Suprapubic skin (tissue), 4 donors: ENCODE data around the gene NSUN5. TPM values are rescaled to one million over a fixed set of nuclear protein-coding genes. Genes with fewer than 3 reads are reported as not detected.
"Not testable (repeated sequence)": the region's sequence is repeated elsewhere in the genome, so short reads cannot be mapped to it uniquely, and the experiment has no call there.

ENCODE experiments used
- DNase-seq, 2 donors: peaks; one replicate each; pipeline ENCODE4 v3.0.0-alpha.2; 2019; ENCODE audit warnings: low spot score in 2 of 2
- H3K27ac ChIP-seq: fragments of 200-600 bp; sonication (generic); one replicate; pipeline ENCODE4 v1.5.1; 2019
- H3K27me3 ChIP-seq: fragments of 200-600 bp; sonication (generic); one replicate; pipeline ENCODE4 v1.5.1; 2019
- H3K36me3 ChIP-seq: fragments of 200-600 bp; sonication (generic); one replicate; pipeline ENCODE4 v1.5.1; 2019
- H3K4me1 ChIP-seq: fragments of 200-600 bp; sonication (generic); one replicate; pipeline ENCODE4 v1.5.1; 2019
- H3K4me3 ChIP-seq: fragments of 200-600 bp; sonication (generic); one replicate; pipeline ENCODE4 v1.5.1; 2019; ENCODE audit warnings: mild to moderate bottlenecking
- H3K9me3 ChIP-seq: fragments of 200-600 bp; sonication (generic); one replicate; pipeline ENCODE4 v1.5.1; 2019
- CTCF ChIP-seq, 2 donors: fragments of 200-600 bp in 1 of 2; fragments of 450-650 bp in 1 of 2; sonication (generic) in 1 of 2; IDR thresholded peaks; one replicate each; pipeline ENCODE4 v1.5.1; 2016 to 2019; ENCODE audit warnings: antibody characterized with exemption in 2 of 2, mild to moderate bottlenecking in 1 of 2, moderate library complexity in 1 of 2
- EP300 ChIP-seq: sonication (generic); formaldehyde crosslinking; IDR thresholded peaks from one replicate; pipeline ENCODE4 v1.6.1; 2017; ENCODE audit warnings: antibody characterized with exemption
- POLR2A ChIP-seq, 2 donors: fragments of 450-650 bp; IDR thresholded peaks; one replicate each; pipeline ENCODE4 v1.6.1; 2017; ENCODE audit warnings: antibody characterized with exemption in 2 of 2, mild to moderate bottlenecking in 2 of 2, moderate library complexity in 2 of 2
- POLR2AphosphoS5 ChIP-seq, 3 donors: sonication (generic); formaldehyde crosslinking; IDR thresholded peaks; one replicate each; pipeline ENCODE4 v1.6.1; 2017; ENCODE audit warnings: antibody characterized with exemption in 3 of 3
- WGBS: methylation state at CpG from one replicate; pipeline ENCODE4 v1.1.5; 2018; 5-methylcytosine and 5-hydroxymethylcytosine counted together
- total RNA-seq, 4 donors: library from RNA; depleted of rRNA; stranded (reverse); fragments of >200 nt; gene quantifications; one replicate each; pipeline ENCODE4 v1.1.0, GENCODE V29; 2016

NSUN5 gene
- total RNA-seq, 4 donors from 2014 or later = 25.6 to 38.0 (median 33.7) TPM

- Histone ChIP-seq H3K27me3 (no peaks in the 10 kb centered on the region), H3K36me3 (peaks cover 43% of the 10 kb centered on the region), H3K27ac (no peak overlapping the region), H3K4me1 (peaks cover 11% of the 10 kb centered on the region), H3K4me3 (no peak overlapping the region), H3K9me3 (no peaks in the 10 kb centered on the region)
- DNase-seq = peak in 1 of 2 donors; percentile 67
- TF ChIP-seq CTCF (IDR thresholded peaks at IDR 0.05) = no peak
- WGBS = 83% methylated on average over 6 of the region's 14 CpGs
Observed at GRCh38 chr7:73304071-73304470, 4.6 kb downstream of the NSUN5 start.

GRCh38 chr7:73303546-73303945 lies 5.1 kb downstream of the NSUN5 start:
- TF ChIP-seq POLR2A (IDR thresholded peaks at IDR 0.05) = no peak
- TF ChIP-seq POLR2AphosphoS5 (IDR thresholded peaks at IDR 0.05) = no peak
- TF ChIP-seq CTCF (IDR thresholded peaks at IDR 0.05) = no peak
- TF ChIP-seq EP300 = no peak
- H3K36me3 ChIP-seq = peaks cover 43% of the 10 kb centered on the region
- peaks cover 8% of the 10 kb centered on the region for H3K4me1 ChIP-seq
- DNase-seq = peak in 1 of 2 donors; percentile 41
- H3K9me3 ChIP-seq = no peaks in the 10 kb centered on the region
- no peaks in the 10 kb centered on the region for H3K27me3 ChIP-seq
- no peak overlapping the region for H3K4me3 ChIP-seq
- WGBS = 83% methylated on average over 24 of the region's 26 CpGs
- no peak overlapping the region for H3K27ac ChIP-seq

GRCh38 chr7:73302846-73303245 lies 5.8 kb downstream of the NSUN5 start:
- H3K9me3 ChIP-seq, H3K27me3 ChIP-seq, H3K27ac ChIP-seq, H3K4me1 ChIP-seq, H3K4me3 ChIP-seq, DNase-seq: not testable (repeated sequence)
- peaks cover 43% of the 10 kb centered on the region for H3K36me3 ChIP-seq
- WGBS = 97% methylated on average over 8 of the region's 10 CpGs

GRCh38 chr7:73301108-73301507 lies 7.5 kb downstream of the NSUN5 start:
- H3K36me3 ChIP-seq = peaks cover 34% of the 10 kb centered on the region
- no CpG with 5 or more reads among the region's 14 CpGs for WGBS
- not testable (repeated sequence) for H3K4me3 ChIP-seq, DNase-seq, H3K27me3 ChIP-seq, H3K9me3 ChIP-seq, H3K27ac ChIP-seq, H3K4me1 ChIP-seq

- H3K27me3 ChIP-seq, H3K27ac ChIP-seq, H3K4me3 ChIP-seq, H3K4me1 ChIP-seq, DNase-seq, H3K9me3 ChIP-seq: not testable (repeated sequence)
- 34% methylated on average over 8 of the region's 12 CpGs for WGBS
- peaks cover 22% of the 10 kb centered on the region for H3K36me3 ChIP-seq
Observed at GRCh38 chr7:73299812-73300211, 8.8 kb downstream of the NSUN5 start.

- not testable (repeated sequence) for H3K4me3 ChIP-seq, DNase-seq, H3K36me3 ChIP-seq, H3K4me1 ChIP-seq, H3K9me3 ChIP-seq, H3K27me3 ChIP-seq, H3K27ac ChIP-seq
- 95% methylated on average over 16 of the region's 27 CpGs for WGBS
Observed at GRCh38 chr7:73297706-73298105, 10.9 kb downstream of the NSUN5 start.

- not testable (repeated sequence) for H3K4me1 ChIP-seq, H3K27me3 ChIP-seq, H3K36me3 ChIP-seq, H3K4me3 ChIP-seq, H3K9me3 ChIP-seq, DNase-seq, H3K27ac ChIP-seq
- WGBS = no CpG with 5 or more reads among the region's 13 CpGs
Observed at GRCh38 chr7:73297235-73297634, 11.4 kb downstream of the NSUN5 start.

GRCh38 chr7:73277210-73277609 lies 31.4 kb downstream of the NSUN5 start:
- not testable (repeated sequence) for H3K4me1 ChIP-seq, H3K27me3 ChIP-seq, H3K27ac ChIP-seq, H3K9me3 ChIP-seq, DNase-seq, H3K4me3 ChIP-seq, H3K36me3 ChIP-seq
- 48% methylated on average over 4 of the region's 5 CpGs for WGBS

- WGBS = 67% methylated on average over 1 of the region's 4 CpGs
- H3K36me3 ChIP-seq, H3K4me1 ChIP-seq, H3K9me3 ChIP-seq, H3K27me3 ChIP-seq, H3K27ac ChIP-seq, H3K4me3 ChIP-seq, DNase-seq: not testable (repeated sequence)
Observed at GRCh38 chr7:73267813-73268212, 40.8 kb downstream of the NSUN5 start.

- not testable (repeated sequence) for H3K36me3 ChIP-seq, H3K4me1 ChIP-seq, H3K4me3 ChIP-seq, H3K27ac ChIP-seq, H3K9me3 ChIP-seq, DNase-seq, H3K27me3 ChIP-seq
- no CpG with 5 or more reads among the region's 22 CpGs for WGBS
Observed at GRCh38 chr7:73266719-73267368, 41.8 kb downstream of the NSUN5 start.

GRCh38 chr7:73262416-73262815 lies 46.2 kb downstream of the NSUN5 start:
- not testable (repeated sequence) for H3K4me3 ChIP-seq, H3K4me1 ChIP-seq, H3K27ac ChIP-seq, H3K36me3 ChIP-seq, DNase-seq, H3K9me3 ChIP-seq, H3K27me3 ChIP-seq
- no CpG with 5 or more reads among the region's 2 CpGs for WGBS
